GM13977 (cell line): Measurements from ENCODE around the gene PXK.
"Not testable (repeated sequence)": the region's sequence is repeated elsewhere in the genome, so short reads cannot be mapped to it uniquely, and the experiment has no call there.

Source experiments
- DNase-seq: peaks from one replicate; pipeline ENCODE4 v3.0.0; 2012; ENCODE audit warnings: low spot score
- CTCF ChIP-seq: IDR thresholded peaks from 2 replicates; pipeline ENCODE4 v1.5.1; 2012; ENCODE audit warnings: mild to moderate bottlenecking, control low read depth; ENCODE audit not compliant: insufficient read depth; ENCODE audit errors: extremely low read depth, missing control alignments
- in situ Hi-C: fragments of 300-500 bp; cut with MboI; formaldehyde crosslinking; loops from one replicate; pipeline ENCODE4 v1.12.0; 2022; ENCODE audit warnings: low sequenced_read_pairs, low pct_unique_long_range_greater_than_20kb, mixed read lengths, inconsistent platforms; ENCODE audit not compliant: unreplicated experiment

Gene PXK

GRCh38 chr3:58335652-58335947, 2.9 kb downstream of the PXK start:
- in situ Hi-C loops, result loop anchor here (10.0 kb wide), 1 partner anchor 79 kb away; no protein-coding TSS in a partner anchor
- TF ChIP-seq CTCF, result no peak
- DNase-seq, result no peak

GRCh38 chr3:58336135-58336882, 3.6 kb downstream of the PXK start:
- DNase-seq, result no peak
- no peak for TF ChIP-seq CTCF
- in situ Hi-C loops, result loop anchor here (10.0 kb wide), 1 partner anchor 78 kb away; no protein-coding TSS in a partner anchor

- in situ Hi-C loops, result loop anchor here (10.0 kb wide), 1 partner anchor 78 kb away; no protein-coding TSS in a partner anchor
- TF ChIP-seq CTCF, result no peak
These were observed 4.5 kb downstream of the PXK start for GRCh38 chr3:58337190-58337589.

GRCh38 chr3:58339146-58339545, 6.5 kb downstream of the PXK start:
- DNase-seq, result not testable (repeated sequence)
- in situ Hi-C loops, result loop anchor here (10.0 kb wide), 1 partner anchor 76 kb away; no protein-coding TSS in a partner anchor

More at GRCh38 chr3:58337190-58337589, 4.5 kb downstream of the PXK start:
- no peak for DNase-seq

GRCh38 chr3:58340594-58341244, 8.0 kb downstream of the PXK start:
- in situ Hi-C loops, result no loop called here
- no peak for DNase-seq
- TF ChIP-seq CTCF, result no peak

GRCh38 chr3:58341376-58341775, 8.7 kb downstream of the PXK start:
- DNase-seq, result no peak
- TF ChIP-seq CTCF, result no peak
- in situ Hi-C loops, result no loop called here

GRCh38 chr3:58342676-58343075, 10.0 kb downstream of the PXK start:
- no peak for DNase-seq
- in situ Hi-C loops, result no loop called here
- TF ChIP-seq CTCF, result no peak
